HG03045 (cell line): ENCODE measurements around the gene CRMP1.

ENCODE experiments used
- ATAC-seq: cut with Tn5 transposase; IDR thresholded peaks from one replicate; pipeline ENCODE4 v1.9.1; 2021; ENCODE audit warnings: mild to moderate bottlenecking, moderate library complexity; ENCODE audit not compliant: unreplicated experiment

CRMP1 gene

DNA sequence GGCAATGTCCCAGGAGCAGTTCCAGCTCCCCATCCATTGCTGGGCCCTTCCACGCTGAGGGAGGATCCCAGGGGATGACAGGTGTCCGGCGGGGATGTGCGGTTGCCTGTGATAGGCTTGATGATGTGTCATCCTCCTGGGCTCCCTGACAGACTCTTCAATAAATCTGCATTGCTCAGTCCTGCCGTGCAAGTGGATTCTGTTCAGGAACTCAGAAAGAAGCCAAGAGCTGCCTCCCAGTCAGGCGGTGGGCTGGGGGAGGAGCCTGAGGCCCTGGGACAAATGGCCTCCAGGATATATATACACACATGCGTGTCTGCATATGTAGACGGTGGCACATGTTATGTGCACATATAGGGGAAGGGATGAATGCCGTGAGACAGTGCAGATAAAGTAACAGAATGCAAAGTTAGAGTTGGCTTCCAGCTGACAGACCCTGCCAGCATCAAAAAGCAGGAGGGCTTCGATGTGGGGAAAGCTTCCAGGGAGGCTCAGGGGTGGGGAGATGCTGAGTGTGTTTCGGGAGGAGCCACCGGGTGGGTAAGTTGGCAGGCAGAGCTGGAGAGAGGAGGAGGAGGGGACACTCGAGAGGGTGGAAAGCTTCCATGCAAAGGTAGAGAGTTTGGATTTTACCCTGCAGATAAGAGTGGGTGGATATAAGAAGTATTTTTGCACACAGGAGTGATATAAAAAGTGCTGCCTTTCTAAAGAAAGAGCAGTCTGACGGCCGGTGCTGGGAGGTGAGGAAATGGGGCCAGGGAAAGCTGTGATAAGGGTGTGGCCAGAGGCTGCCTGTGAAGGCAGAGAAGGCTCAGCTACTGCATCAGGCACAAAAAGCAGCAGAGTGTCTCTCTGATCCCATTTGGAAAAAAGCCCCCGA lies 28.5 kb upstream of the CRMP1 start:
- no peak for ATAC-seq

- no peak for ATAC-seq
These were observed 26.7 kb upstream of the CRMP1 start for GRCh38 chr4:5919571-5919970.

GRCh38 chr4:5919044-5919443 lies 26.2 kb upstream of the CRMP1 start:
- no peak for ATAC-seq

- no peak for ATAC-seq
These were observed 25.6 kb upstream of the CRMP1 start for GRCh38 chr4:5918331-5918985.

DNA sequence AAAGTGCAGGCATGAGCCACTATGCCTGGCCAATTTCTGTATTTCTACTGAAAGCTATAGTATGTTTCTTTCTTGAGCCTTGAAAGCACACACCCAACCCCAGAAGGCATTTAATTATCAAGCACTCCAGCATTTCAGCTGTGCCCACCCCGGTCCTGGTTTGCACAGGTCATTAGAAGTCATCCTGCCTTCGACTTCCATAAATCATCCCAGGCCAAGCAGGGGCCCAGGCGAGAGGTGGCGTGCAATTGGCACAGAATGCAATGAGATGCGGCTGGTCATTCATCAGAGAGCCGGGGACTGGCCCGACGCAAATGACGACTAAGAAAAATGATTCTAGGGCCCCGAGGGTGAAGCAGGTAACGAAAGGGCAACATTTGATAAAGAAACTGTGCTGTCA lies 24.8 kb upstream of the CRMP1 start:
- ATAC-seq: no peak

GRCh38 chr4:5916229-5916628 lies 23.3 kb upstream of the CRMP1 start:
- ATAC-seq: no peak

DNA sequence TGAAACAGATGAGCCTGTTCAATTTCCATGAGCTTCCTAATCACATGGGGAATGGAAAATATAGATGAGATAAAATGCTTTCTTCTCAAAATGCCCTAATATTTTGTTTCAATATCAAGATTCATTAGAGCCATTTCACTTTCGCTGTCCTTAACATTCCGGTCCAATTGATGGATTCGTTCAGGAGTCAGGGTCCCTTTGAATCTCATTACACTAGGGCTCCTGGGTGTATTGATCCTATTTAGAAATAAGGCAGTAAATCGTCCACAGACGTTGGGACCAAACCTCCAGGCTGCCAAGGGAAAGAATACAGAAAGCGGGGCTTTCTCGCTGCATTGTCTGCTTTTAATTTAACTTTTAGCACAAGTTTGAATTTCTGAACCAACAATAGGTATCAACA lies 20.6 kb upstream of the CRMP1 start:
- no peak for ATAC-seq

DNA sequence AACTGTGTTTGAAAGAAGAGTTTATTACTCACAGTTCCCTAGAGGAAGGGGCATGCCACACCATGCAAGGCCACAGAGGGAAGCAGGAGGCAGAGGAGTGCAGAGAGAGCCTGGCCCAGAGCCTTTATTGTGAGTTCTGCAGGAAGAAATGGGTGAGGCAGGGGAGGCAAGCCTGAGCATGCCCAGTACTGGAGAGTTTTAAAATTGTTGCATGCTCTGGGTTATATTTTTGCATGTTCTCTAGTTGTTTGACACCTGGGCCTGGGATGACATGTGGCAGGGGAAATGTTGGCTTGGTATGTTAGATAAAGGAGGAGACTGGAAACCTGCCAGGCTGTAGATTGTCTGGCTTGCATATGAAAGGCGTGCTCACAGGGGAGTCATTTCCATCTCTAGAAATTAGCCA lies 19.7 kb upstream of the CRMP1 start:
- no peak for ATAC-seq

GRCh38 chr4:5908876-5909427 lies 16.1 kb upstream of the CRMP1 start:
- ATAC-seq: no peak

DNA sequence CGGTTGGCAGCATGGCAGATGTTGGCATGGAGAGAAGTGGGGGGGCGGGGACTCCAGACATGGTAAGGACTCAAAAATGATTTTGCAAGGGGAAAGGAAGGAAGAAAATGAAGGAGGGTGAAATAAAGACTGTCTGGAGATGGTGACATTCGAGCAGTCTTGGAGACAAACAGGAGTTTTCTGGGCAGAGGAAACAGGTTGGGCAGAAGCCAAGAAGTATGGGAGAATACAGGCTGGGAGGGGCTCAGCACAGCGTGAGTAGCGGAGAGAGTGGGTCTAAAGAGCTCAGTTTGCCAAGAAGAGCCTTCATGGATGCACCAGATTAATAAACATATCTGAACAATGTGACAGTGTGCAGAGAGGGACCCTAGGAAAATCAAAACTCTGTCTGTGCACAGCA lies 13.3 kb upstream of the CRMP1 start:
- ATAC-seq: no peak

- ATAC-seq: no peak
These were observed 12.8 kb upstream of the CRMP1 start for GRCh38 chr4:5905714-5906113.

- ATAC-seq: no peak
These were observed 8.0 kb upstream of the CRMP1 start for GRCh38 chr4:5900844-5901243.

- no peak for ATAC-seq
These were observed 7.0 kb upstream of the CRMP1 start for GRCh38 chr4:5899881-5900280.

- no peak for ATAC-seq
These were observed 6.5 kb upstream of the CRMP1 start for GRCh38 chr4:5899396-5899795.

DNA sequence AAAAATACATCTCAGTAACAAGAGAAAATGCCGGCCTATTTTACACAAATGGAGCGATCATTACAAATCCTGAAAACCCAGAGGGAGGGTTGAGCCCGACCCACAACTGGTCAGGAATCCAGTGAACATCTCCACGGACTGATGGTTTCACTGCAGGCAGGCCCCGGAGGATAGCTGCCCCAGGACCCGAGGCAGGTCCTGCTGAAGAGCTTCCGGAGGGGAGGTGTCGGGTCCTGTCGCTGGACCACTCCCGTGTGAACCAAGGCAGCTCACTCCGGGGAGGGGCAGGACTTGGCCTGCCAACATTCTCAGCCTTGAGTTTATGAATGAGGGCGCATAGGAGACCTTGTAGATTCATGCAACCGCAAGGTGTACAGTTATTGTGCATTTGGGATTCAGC lies 4.8 kb upstream of the CRMP1 start:
- ATAC-seq: no peak

DNA sequence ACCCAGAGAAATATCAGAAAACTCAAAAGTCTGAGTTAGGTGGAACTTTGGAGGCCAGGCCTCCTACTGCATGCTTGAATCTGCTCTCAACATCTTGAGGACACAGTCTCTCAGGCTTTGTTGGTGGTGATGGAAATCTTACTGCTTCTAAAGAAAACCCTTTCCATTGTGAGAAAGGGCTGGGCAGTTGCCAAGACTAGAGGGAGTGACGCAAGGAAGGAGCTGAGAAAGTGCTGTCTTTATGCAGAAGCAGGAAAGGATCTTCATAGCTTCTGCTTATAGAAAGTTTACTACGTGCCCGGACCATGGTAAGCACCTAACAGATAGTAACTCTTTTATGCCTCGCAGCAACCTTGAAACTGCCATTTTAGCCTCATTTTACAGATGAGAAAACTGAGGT lies 2.4 kb upstream of the CRMP1 start:
- ATAC-seq: no peak

DNA sequence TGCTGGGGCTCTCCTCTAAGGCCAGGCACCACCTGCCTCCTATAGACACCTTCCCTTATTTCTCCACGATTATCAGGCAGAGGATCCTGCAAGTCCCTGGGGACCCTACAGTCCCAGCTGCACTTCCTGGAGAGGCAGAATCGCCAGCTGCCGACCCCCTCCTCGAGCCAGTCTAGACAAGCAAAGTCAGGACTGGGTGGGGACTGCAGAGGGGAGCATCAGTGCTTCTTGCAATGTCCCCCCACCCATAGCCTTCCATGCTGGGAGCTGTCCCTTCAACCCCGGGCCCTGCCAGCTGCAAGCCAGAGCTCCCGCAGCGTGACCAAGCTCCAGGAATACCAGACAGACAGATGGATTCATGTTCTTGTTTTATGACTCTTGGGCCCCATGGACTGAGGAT lies 1.4 kb upstream of the CRMP1 start:
- no peak for ATAC-seq

DNA sequence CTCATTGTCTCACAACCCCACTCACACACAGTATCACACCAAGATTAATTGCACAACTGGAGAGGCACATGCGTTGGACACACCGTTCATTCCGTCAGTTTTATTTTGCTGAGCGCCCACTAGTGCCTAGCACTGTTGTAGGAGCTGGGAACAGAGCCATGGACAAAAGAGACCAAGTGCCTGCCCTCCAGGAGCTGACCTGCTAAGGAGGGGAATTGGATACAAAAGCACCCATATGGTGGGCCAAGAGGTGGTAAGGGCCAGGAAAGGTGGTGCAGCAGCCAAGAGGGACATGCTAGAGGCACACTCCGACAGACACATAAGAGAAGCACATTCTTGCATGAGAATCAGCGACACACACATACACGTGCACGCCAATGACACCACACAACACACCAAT lies 705 bp upstream of the CRMP1 start:
- ATAC-seq: no peak

- no peak for ATAC-seq
These were observed 423 bp downstream of the CRMP1 start for GRCh38 chr4:5892323-5893003.

DNA sequence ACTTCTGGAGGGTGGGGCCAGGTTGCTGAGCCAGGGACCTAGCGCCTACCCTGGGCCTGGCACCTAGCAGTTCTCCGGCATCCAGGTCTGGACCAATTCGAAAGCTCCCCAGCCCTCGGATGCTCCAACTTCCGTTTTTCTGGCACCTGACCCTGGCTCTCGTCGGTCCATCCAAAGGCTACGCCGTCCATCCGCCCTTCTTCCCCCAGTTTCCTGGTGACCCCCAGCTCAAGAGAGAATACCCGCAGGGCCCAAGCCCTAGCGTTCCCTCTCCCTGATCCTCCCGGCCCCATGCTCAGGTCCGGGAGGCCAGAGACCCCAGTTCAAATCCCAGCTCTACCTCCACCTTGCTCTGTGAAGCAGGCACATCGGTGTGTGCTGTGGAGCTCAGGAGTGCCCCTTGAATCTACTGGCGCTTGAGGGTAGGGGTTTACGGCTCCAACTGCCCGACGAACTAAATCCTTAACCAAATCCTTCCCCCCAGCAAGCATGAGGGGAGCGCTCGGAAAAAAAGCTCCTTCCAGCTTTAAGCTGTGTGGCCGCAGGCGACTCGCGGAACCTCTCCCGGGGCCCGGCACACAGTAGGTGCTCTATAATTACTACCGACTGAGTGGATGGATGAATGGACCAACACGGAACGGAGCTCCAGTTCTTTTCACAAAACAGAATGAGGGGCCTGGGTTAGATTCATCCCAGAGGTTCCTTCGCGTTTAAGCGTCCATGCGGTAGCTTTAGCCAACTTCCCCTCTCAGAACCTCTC lies 1.1 kb downstream of the CRMP1 start:
- ATAC-seq: no peak
